Gastrocnemius medialis (tissue), 4 donors: ENCODE measurements around the gene FOXP3. TPM values are rescaled to one million over a fixed set of nuclear protein-coding genes. Genes with fewer than 3 reads are reported as not detected.

Source experiments
- ATAC-seq, 2 donors: fragments of 150-250 bp; one replicate each; pipeline ENCODE4 v1.9.1; 2016
- DNase-seq, 2 donors: peaks; one replicate each; pipeline ENCODE4 v3.0.0-alpha.2; 2019
- H3K27ac ChIP-seq, 4 donors: fragments of 200-600 bp; sonication (generic); 1 replicate in 1 of 4; 2 replicates in 3 of 4; pipeline ENCODE4 v1.5.1; 2016 to 2018; ENCODE audit warnings: mild to moderate bottlenecking in 2 of 4, moderate library complexity in 1 of 4
- H3K27me3 ChIP-seq, 3 donors: fragments of 200-600 bp; sonication (generic) in 2 of 3; 1 replicate in 1 of 3; 2 replicates in 2 of 3; pipeline versions ENCODE4 v1.5.1 to v1.6.0; 2016 to 2019; ENCODE audit warnings: mild to moderate bottlenecking in 1 of 3, moderate library complexity in 1 of 3
- H3K36me3 ChIP-seq, 2 donors: fragments of 200-600 bp; sonication (generic) in 1 of 2; one replicate each; pipeline ENCODE4 v1.5.1; 2017 to 2018
- H3K4me1 ChIP-seq, 2 donors: fragments of 200-600 bp; sonication (generic) in 1 of 2; one replicate each; pipeline ENCODE4 v1.5.1; 2016 to 2017; ENCODE audit warnings: mild to moderate bottlenecking in 2 of 2
- H3K4me3 ChIP-seq, 4 donors: fragments of 200-600 bp; sonication (generic) in 3 of 4; 1 replicate in 1 of 4; 2 replicates in 3 of 4; pipeline ENCODE4 v1.5.1; 2016 to 2019; ENCODE audit warnings: mild to moderate bottlenecking in 2 of 4
- H3K9me3 ChIP-seq, 3 donors: fragments of 200-600 bp; sonication (generic) in 2 of 3; 1 replicate in 1 of 3; 2 replicates in 2 of 3; pipeline ENCODE4 v1.5.1; 2016 to 2019
- CTCF ChIP-seq, 5 experiments: fragments of 450-650 bp in 3 of 5; fragments of 200-600 bp in 2 of 5; sonication (generic) in 2 of 5; IDR thresholded peaks in 4 of 5; conservative IDR thresholded peaks in 1 of 5; 1 replicate in 4 of 5; 2 replicates in 1 of 5; pipeline ENCODE4 v1.5.1; 2016 to 2019; ENCODE audit warnings: antibody characterized with exemption in 5 of 5, mild to moderate bottlenecking in 3 of 5, moderate library complexity in 3 of 5
- POLR2A ChIP-seq, 2 donors: fragments of 450-650 bp; IDR thresholded peaks; one replicate each; pipeline ENCODE4 v1.6.1; 2017; ENCODE audit warnings: antibody characterized with exemption in 2 of 2, mild to moderate bottlenecking in 2 of 2, moderate library complexity in 2 of 2
- in situ Hi-C, 4 donors: fragments of 200-750 bp; cut with MboI; loops; one replicate each; pipeline versions ENCODE4 v1.15.0 to v1.8.0; 2017; ENCODE audit warnings: low sequenced_read_pairs in 4 of 4
- intact Hi-C: fragments of 100-400 bp; cut with DNase I; formaldehyde crosslinking; loops from one replicate; pipeline ENCODE4 v1.15.1; 2023; ENCODE audit warnings: low total_unique reads
- total RNA-seq, 4 donors: library from RNA; depleted of rRNA; stranded (reverse); fragments of >200 nt; gene quantifications; one replicate each; pipeline versions ENCODE4 v1.1.0 to v1.2.3, GENCODE V29; 2016

Gene FOXP3
- total RNA-seq, 4 donors from 2014 or later: not detected

GRCh38 chrX:49214996-49215526 lies 49.4 kb downstream of the FOXP3 start:
- Histone ChIP-seq H3K9me3 (no peaks in the 10 kb centered on the region), H3K36me3 (no peaks in the 10 kb centered on the region), H3K4me1 (no peaks in the 10 kb centered on the region), H3K27me3 (no peaks in the 10 kb centered on the region), H3K4me3 (no peak overlapping the region), H3K27ac (no peak overlapping the region)
- in situ Hi-C loops (no loop called here), intact Hi-C loops (no loop called here)
- no peak for ATAC-seq
- DNase-seq: no peak
- TF ChIP-seq POLR2A (IDR thresholded peaks at IDR 0.05) (no peak), CTCF (IDR thresholded peaks at IDR 0.05 in 4 of 5, conservative IDR thresholded peaks at IDR 0.05 in 1 of 5) (no peak)

GRCh38 chrX:49214416-49214815 lies 50.1 kb downstream of the FOXP3 start:
- intact Hi-C loops (no loop called here), in situ Hi-C loops (no loop called here)
- no peak overlapping the region for H3K4me3 ChIP-seq
- no peak for TF ChIP-seq POLR2A (IDR thresholded peaks at IDR 0.05)
- no peaks in the 10 kb centered on the region for H3K9me3 ChIP-seq
- H3K27ac ChIP-seq: no peak overlapping the region
- ATAC-seq (no peak), DNase-seq (no peak)
- no peaks in the 10 kb centered on the region for H3K4me1 ChIP-seq
- H3K36me3 ChIP-seq: no peaks in the 10 kb centered on the region
- H3K27me3 ChIP-seq: no peaks in the 10 kb centered on the region

- Histone ChIP-seq H3K36me3 (no peaks in the 10 kb centered on the region), H3K4me1 (no peaks in the 10 kb centered on the region), H3K9me3 (no peaks in the 10 kb centered on the region), H3K27ac (no peak overlapping the region), H3K4me3 (no peak overlapping the region), H3K27me3 (no peaks in the 10 kb centered on the region)
- DNase-seq: no peak
- TF ChIP-seq POLR2A (IDR thresholded peaks at IDR 0.05): no peak
- no peak for TF ChIP-seq CTCF (IDR thresholded peaks at IDR 0.05 in 4 of 5, conservative IDR thresholded peaks at IDR 0.05 in 1 of 5)
- in situ Hi-C loops: no loop called here
- no peak for ATAC-seq
- intact Hi-C loops: loop anchor here (2.0 kb wide), 1 partner anchor 64 kb away; no protein-coding TSS in a partner anchor
Observed at GRCh38 chrX:49212861-49213260, 51.6 kb downstream of the FOXP3 start.

GRCh38 chrX:49212209-49212608 lies 52.3 kb downstream of the FOXP3 start:
- in situ Hi-C loops (no loop called here), intact Hi-C loops (loop anchor here (2.0 kb wide), 1 partner anchor 63 kb away; no protein-coding TSS in a partner anchor)
- Histone ChIP-seq H3K27ac (no peak overlapping the region), H3K27me3 (no peaks in the 10 kb centered on the region), H3K4me1 (no peaks in the 10 kb centered on the region), H3K36me3 (no peaks in the 10 kb centered on the region), H3K4me3 (no peak overlapping the region), H3K9me3 (no peaks in the 10 kb centered on the region)
- DNase-seq (no peak), ATAC-seq (no peak)
- no peak for TF ChIP-seq POLR2A (IDR thresholded peaks at IDR 0.05)
- TF ChIP-seq CTCF (IDR thresholded peaks at IDR 0.05 in 4 of 5, conservative IDR thresholded peaks at IDR 0.05 in 1 of 5): no peak

GRCh38 chrX:49211074-49211473 lies 53.4 kb downstream of the FOXP3 start:
- TF ChIP-seq CTCF (IDR thresholded peaks at IDR 0.05 in 4 of 5, conservative IDR thresholded peaks at IDR 0.05 in 1 of 5) (no peak), POLR2A (IDR thresholded peaks at IDR 0.05) (no peak)
- intact Hi-C loops: no loop called here
- in situ Hi-C loops: no loop called here
- Histone ChIP-seq H3K27me3 (no peaks in the 10 kb centered on the region), H3K9me3 (no peaks in the 10 kb centered on the region), H3K4me1 (no peaks in the 10 kb centered on the region), H3K4me3 (no peak overlapping the region), H3K27ac (no peak overlapping the region), H3K36me3 (no peaks in the 10 kb centered on the region)
- no peak for ATAC-seq
- no peak for DNase-seq
